DOHH2 (cell line): ENCODE results near the gene WWOX.

ENCODE experiments used
- H3F3A ChIP-seq: fragments of 200-600 bp; sonication (generic), shearing (Covaris generic); 2 replicates; pipeline ENCODE4 v1.6.0; 2016; ENCODE audit warnings: antibody characterized with exemption, mild to moderate bottlenecking; ENCODE audit not compliant: control insufficient read depth, insufficient read depth
- H3K27ac ChIP-seq: fragments of 200-600 bp; sonication (generic); 2 replicates; pipeline ENCODE4 v1.5.1; 2014; ENCODE audit warnings: low read depth, mild to moderate bottlenecking, low read length, moderate library complexity
- H3K27me3 ChIP-seq: fragments of 200-600 bp; sonication (generic); 2 replicates; pipeline ENCODE4 v1.6.1; 2014; ENCODE audit warnings: mild to moderate bottlenecking, low read length, mixed read lengths; ENCODE audit not compliant: control insufficient read depth
- H3K36me3 ChIP-seq: fragments of 200-600 bp; sonication (generic); 2 replicates; pipeline ENCODE4 v1.6.1; 2014; ENCODE audit warnings: mild to moderate bottlenecking, low read length, moderate library complexity, mixed read lengths; ENCODE audit not compliant: control insufficient read depth
- H3K4me1 ChIP-seq: fragments of 200-600 bp; sonication (generic); 2 replicates; pipeline ENCODE4 v1.6.1; 2014; ENCODE audit warnings: mild to moderate bottlenecking, low read length, mixed read lengths; ENCODE audit not compliant: control insufficient read depth
- H3K4me2 ChIP-seq: fragments of 200-600 bp; sonication (generic); 2 replicates; pipeline ENCODE4 v1.6.0; 2014; ENCODE audit warnings: mild to moderate bottlenecking, low read length, moderate library complexity
- H3K4me3 ChIP-seq: fragments of 200-600 bp; sonication (generic); 2 replicates; pipeline ENCODE4 v1.5.1; 2014; ENCODE audit warnings: mild to moderate bottlenecking, low read length, mixed read lengths
- H3K79me2 ChIP-seq: fragments of 200-600 bp; sonication (generic); 2 replicates; pipeline ENCODE4 v1.6.1; 2014; ENCODE audit warnings: mild to moderate bottlenecking, low read length, mixed read lengths; ENCODE audit not compliant: control insufficient read depth
- H3K9me2 ChIP-seq: fragments of 200-600 bp; sonication (generic); replicated peaks from 2 replicates; pipeline ENCODE4 v1.6.1; 2014; ENCODE audit warnings: mild to moderate bottlenecking, low read length, mixed read lengths; ENCODE audit not compliant: control insufficient read depth
- H3K9me3 ChIP-seq: fragments of 200-600 bp; sonication (generic); 2 replicates; pipeline ENCODE4 v1.6.1; 2014; ENCODE audit warnings: antibody characterized with exemption, low read length, mixed read lengths; ENCODE audit not compliant: control insufficient read depth, insufficient read depth
- H4K20me1 ChIP-seq: fragments of 200-600 bp; sonication (generic); 2 replicates; pipeline ENCODE4 v1.6.0; 2014; ENCODE audit warnings: low read depth, mild to moderate bottlenecking, antibody characterized with exemption, low read length, moderate library complexity; ENCODE audit not compliant: control insufficient read depth, insufficient read depth
- EZH2phosphoT487 ChIP-seq: fragments of 200-600 bp; sonication (generic); IDR thresholded peaks from 2 replicates; pipeline ENCODE4 v1.6.1; 2017; ENCODE audit warnings: borderline replicate concordance, mild to moderate bottlenecking, antibody characterized with exemption, low read length, moderate library complexity, mixed read lengths
- TF ChIP-seq, protein P1 (sequence below): fragments of 200-600 bp; sonication (generic); IDR thresholded peaks from one replicate; pipeline ENCODE4 v1.5.1; 2014; ENCODE audit warnings: antibody characterized with exemption, mild to moderate bottlenecking, low read depth, low read length; ENCODE audit not compliant: poor library complexity, severe bottlenecking

WWOX gene

DNA sequence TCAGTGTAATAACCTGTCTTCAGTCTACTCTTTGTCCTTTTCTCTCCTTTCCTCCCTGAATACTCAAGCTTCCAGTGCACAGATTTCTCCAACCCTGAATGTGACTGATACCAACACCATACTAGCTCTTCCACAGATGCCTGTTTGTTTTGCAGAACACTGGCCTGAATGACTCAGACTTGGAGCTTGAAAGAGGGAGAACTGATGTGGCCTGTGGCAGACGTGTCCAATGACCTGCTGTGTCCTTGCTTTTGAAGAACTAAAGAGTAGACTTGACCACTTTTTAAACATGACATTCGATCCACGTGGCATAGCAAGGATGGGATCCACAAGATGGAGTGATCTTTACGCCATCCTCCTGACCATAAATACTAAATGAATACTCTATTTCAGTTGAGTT lies 361.0 kb downstream of the WWOX start:
- Histone ChIP-seq H3K4me3 (no peak overlapping the region), H3K4me1 (no peaks in the 10 kb centered on the region), H3F3A (no peaks in the 10 kb centered on the region), H3K4me2 (no peak overlapping the region), H3K9me2 (no peaks in the 10 kb centered on the region), H3K36me3 (no peaks in the 10 kb centered on the region), H3K27me3 (no peaks in the 10 kb centered on the region), H4K20me1 (no peaks in the 10 kb centered on the region), H3K27ac (no peak overlapping the region), H3K9me3 (no peaks in the 10 kb centered on the region), H3K79me2 (no peaks in the 10 kb centered on the region)
- no peak for TF ChIP-seq EZH2phosphoT487

DNA sequence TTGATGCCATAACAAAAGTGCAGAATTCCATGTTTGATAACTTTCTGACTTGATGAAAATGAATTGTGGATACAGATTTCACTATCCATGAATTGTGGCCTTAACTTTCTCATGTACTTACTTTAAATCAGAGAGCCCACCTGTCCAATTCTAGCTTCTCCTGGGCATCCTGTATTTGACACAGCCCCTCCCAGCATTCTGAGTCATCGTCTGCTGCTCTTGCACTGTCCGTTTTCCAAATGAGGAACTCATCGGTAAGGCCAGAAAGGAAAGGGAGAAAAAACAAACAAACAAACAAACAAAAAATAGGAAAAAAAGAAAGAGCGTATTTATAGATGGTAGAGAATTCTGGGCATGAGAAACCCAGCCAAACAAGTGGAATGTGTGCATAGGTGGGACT lies 361.6 kb downstream of the WWOX start:
- H3K9me2 ChIP-seq, result no peaks in the 10 kb centered on the region
- no peaks in the 10 kb centered on the region for H4K20me1 ChIP-seq
- H3K27ac ChIP-seq, result no peak overlapping the region
- H3K4me2 ChIP-seq, result no peak overlapping the region
- no peaks in the 10 kb centered on the region for H3K9me3 ChIP-seq
- no peaks in the 10 kb centered on the region for H3K27me3 ChIP-seq
- no peaks in the 10 kb centered on the region for H3K36me3 ChIP-seq
- no peak overlapping the region for H3K4me3 ChIP-seq
- H3K79me2 ChIP-seq, result no peaks in the 10 kb centered on the region
- TF ChIP-seq EZH2phosphoT487, result no peak
- TF ChIP-seq, protein P1, sequence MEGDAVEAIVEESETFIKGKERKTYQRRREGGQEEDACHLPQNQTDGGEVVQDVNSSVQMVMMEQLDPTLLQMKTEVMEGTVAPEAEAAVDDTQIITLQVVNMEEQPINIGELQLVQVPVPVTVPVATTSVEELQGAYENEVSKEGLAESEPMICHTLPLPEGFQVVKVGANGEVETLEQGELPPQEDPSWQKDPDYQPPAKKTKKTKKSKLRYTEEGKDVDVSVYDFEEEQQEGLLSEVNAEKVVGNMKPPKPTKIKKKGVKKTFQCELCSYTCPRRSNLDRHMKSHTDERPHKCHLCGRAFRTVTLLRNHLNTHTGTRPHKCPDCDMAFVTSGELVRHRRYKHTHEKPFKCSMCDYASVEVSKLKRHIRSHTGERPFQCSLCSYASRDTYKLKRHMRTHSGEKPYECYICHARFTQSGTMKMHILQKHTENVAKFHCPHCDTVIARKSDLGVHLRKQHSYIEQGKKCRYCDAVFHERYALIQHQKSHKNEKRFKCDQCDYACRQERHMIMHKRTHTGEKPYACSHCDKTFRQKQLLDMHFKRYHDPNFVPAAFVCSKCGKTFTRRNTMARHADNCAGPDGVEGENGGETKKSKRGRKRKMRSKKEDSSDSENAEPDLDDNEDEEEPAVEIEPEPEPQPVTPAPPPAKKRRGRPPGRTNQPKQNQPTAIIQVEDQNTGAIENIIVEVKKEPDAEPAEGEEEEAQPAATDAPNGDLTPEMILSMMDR, result no peak
- no peaks in the 10 kb centered on the region for H3F3A ChIP-seq
- no peaks in the 10 kb centered on the region for H3K4me1 ChIP-seq

DNA sequence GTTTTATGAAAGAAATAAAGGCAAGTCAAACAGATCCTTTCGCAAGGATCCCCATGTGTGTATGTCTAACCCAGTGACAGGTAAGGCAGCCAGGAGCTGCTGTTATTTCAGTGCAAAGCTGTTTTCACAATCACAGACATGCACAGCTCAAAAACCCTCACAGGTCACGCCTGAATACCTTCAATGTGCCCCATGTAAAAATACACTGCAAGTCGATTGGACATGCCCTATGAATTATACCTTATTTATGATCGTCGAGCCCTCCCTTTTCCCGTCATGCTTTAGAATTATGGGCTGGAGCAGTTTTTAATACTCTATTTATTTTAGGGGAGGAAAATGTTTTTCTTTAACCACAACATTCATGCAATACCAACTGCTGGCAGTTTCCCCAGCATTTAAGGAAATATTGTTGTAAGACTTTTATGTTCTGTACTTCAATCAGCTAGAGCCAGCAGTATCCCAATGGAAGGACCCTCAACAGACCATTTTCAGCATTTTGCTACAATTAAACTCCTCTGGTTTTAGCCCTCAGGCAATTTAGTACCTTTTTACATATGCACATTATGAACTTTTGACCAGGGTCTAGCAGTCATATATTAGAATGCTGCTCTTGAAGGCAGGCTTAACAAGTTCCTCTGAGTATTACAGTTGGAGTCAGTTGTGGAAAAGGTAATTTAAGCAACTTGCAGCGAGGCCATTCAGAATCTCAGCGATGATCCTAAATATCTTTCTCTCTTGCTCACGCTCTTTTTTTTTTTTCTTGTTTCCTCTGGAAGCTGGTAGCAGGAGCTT lies 362.2 kb downstream of the WWOX start:
- H3K4me1 ChIP-seq, result no peaks in the 10 kb centered on the region
- H3K9me3 ChIP-seq, result no peaks in the 10 kb centered on the region
- H3F3A ChIP-seq, result no peaks in the 10 kb centered on the region
- H3K9me2 ChIP-seq, result no peaks in the 10 kb centered on the region
- H3K27ac ChIP-seq, result no peak overlapping the region
- no peaks in the 10 kb centered on the region for H3K36me3 ChIP-seq
- H3K27me3 ChIP-seq, result no peaks in the 10 kb centered on the region
- no peak overlapping the region for H3K4me2 ChIP-seq
- no peak for TF ChIP-seq EZH2phosphoT487
- TF ChIP-seq, protein P1, result no peak
- H3K4me3 ChIP-seq, result no peak overlapping the region
- no peaks in the 10 kb centered on the region for H3K79me2 ChIP-seq
- no peaks in the 10 kb centered on the region for H4K20me1 ChIP-seq
